NCI-H2196 treated with DMSO at 0.1 percent for 48 hours (cell line): Measurements from ENCODE around the gene MAPK7.

Source experiments
- DNase-seq: peaks from one replicate; lab custom pipeline; 2025; ENCODE audit not compliant: unreplicated experiment; lab: John Stamatoyannopoulos, UW

The MAPK7 gene

DNA sequence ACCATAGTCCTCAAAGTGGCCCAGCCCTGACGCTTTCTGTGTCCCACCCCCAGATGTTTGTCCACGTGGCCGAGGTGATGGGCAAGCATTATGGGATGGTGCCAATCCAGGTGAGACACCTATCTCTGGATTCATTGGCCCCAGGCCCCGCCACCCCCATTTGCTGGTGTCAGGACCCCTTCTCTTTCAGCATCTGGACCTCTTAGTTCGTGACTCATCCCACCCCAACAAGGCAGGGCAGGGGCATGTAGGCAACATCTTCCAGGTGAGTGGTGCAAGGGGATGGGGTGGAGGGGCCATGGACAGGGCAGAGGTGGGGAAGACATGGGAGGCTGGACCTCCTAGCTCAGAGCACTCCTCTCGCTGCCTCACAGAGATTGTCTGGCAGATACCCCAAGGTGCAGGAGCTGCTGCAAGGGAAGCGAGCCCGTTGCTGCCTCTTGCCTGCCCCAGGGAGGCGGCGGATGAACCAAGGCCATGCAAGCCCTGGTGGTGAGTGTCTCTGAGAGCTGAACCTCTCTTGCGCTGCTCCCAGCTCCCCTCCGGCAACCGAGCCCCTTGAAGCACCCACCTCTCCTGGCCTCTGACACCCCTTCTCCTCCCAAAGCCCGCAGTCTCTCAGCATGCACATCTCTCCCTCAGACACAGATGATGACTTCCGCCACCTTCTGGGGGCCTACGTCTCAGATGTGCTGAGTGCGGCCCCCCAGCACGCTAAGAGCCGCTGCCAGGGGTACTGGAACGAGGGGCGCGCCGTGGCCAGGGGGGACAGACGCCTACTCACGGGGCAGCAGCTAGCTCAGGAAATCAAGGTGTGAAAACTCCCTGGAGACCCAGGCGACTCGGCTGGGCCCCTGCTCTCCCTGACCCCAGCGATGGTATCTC lies 36.3 kb downstream of the MAPK7 start:
- DNase-seq: no peak

DNA sequence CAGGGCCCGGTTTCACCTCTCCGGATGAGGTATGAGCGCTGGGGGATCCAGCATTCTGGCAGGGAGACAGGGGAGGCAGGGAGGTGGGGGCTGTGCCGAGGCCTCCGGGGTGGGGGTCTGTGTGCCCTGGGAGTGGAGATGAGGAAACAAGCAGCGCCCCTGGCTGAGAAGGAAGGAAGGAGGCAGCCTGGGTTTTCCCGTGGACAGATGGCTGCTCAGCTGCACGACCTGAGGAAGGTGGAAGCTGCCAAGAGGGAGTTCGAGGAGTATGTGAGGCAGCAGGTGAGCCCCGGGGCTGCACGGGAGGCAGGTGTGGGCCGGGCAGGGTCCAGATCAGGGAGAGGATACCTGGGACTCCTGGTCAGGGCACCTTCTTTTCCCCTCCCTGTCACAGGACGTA lies 37.0 kb downstream of the MAPK7 start:
- no peak for DNase-seq

DNA sequence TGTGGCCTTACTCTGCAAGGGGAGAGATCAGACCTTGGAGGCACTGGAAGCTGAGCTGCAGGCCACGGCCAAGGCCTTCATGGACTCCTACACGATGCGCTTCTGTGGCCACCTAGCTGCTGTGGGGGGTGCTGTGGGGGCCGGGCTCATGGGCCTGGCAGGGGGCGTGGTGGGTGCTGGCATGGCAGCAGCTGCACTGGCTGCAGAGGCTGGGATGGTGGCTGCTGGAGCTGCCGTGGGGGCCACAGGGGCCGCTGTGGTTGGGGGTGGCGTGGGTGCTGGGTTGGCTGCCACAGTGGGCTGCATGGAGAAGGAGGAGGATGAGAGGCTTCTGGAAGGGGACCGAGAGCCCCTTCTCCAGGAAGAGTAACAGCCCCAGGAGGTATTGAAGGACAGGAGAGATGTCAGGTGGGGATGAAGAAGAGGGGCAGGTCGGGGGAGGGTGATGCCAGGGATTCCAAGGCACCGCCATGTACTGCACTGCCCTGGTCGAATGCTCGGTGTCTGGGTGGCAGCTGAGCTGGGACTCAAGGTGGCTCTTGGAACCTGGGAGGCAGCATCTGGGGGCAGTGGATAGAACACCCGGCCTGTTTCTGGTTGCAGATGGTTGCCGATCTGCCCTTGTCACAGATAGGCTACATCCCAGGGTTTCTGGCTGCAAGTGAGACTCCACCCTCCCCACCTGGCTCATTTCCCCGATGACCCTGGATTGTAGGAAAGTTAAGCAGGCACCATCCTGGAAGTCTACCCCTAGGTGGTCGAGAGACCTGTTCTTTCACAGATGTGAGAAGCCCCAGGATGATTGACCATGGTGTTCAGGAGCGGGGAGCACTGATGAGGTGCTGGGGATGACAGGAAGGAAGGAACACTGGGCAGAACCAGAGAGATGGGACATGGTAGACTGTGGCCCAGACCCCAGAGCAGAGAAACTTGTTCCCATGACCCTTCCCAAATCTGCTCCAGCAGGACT lies 37.8 kb downstream of the MAPK7 start:
- no peak for DNase-seq

DNA sequence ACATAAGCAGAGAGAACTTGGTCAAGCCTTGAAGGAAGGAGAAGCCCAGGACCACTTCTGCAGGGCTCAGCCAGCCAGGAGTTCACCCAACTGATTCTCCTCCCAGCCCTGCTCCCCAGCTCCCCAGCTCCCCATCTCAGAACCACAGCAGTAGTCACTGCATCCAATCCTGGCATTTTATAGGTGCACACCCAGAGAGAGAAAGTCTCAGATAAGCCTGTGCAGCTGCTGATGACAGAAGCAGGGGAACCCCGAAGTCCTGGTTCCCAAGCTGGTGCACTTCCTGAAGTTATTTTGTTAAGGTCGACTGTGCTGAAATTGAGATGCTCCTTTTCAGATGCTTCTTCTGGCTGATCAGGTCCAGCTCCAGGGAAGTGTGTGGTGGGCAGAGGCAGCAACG lies 39.3 kb downstream of the MAPK7 start:
- no peak for DNase-seq

DNA sequence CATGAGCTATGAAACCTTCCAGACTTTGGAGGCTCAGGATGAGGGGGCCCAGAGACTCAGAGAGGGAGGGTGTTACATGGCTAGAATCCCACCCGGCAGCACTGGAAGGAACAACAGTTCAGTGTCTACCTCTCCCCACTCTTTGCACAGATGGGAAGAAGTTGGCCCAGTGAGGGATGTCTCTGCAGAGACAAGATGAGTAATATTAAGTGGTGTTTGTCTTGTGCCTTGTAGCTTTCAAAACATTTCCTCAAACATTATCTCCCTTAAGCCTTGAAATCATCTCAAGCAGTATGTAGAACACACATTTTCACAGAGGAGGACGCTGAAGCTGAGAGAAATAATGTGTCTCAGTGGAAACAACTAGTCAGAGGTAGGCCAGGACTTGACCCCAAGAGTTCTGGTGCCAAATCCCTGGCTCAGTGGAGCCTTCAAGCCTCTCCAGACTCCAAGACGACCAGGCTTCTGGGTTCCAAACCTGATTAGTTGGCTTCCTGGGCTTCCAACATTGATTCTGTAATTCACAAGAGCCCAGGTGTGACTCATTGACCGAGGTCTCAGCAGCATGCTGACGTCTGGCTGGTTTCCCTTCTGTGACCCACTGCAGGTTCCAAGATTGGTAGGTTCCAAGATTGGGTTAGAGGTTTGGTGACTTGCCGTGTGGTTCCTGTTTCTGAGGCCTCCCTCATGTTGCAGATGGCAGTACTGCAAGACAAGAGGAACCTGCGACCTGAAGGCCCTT lies 40.1 kb downstream of the MAPK7 start:
- DNase-seq: no peak

DNA sequence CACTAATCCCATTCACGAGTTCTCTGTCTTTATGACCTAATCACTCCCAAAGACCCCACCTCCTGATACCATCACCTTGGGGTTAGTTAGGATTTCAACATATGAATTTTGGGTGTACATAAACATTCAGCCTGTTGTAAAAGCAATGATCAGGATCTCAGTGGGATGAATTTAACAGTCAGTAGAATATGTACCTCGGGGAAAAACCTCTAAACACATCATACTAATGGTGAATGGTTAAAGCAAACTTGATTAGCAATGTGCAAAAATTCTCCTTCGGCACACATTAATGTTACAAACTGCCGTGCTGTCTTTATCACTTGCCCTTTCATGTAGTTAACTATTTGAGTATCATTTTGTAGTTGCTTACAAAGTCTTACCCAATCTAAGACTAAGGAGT lies 42.9 kb downstream of the MAPK7 start:
- no peak for DNase-seq

DNA sequence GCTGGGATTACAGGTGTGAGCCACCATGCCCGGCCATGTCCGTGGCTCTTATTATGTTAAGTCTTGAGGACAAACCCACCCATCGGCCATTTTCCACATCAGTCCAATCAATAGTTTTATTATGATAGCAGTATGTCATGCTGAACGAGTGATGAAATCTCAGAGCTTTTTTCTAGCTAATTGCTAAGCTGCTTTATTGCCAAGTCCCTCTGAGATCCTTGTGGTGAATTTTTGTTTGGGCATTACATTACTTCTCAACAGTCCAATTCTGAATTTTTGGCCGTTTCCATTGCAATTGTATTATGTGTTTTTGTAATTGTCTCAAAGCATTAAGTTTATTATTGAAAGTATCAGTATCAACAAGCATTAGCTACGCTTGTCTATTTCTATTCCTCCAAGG lies 43.6 kb downstream of the MAPK7 start:
- DNase-seq: no peak

DNA sequence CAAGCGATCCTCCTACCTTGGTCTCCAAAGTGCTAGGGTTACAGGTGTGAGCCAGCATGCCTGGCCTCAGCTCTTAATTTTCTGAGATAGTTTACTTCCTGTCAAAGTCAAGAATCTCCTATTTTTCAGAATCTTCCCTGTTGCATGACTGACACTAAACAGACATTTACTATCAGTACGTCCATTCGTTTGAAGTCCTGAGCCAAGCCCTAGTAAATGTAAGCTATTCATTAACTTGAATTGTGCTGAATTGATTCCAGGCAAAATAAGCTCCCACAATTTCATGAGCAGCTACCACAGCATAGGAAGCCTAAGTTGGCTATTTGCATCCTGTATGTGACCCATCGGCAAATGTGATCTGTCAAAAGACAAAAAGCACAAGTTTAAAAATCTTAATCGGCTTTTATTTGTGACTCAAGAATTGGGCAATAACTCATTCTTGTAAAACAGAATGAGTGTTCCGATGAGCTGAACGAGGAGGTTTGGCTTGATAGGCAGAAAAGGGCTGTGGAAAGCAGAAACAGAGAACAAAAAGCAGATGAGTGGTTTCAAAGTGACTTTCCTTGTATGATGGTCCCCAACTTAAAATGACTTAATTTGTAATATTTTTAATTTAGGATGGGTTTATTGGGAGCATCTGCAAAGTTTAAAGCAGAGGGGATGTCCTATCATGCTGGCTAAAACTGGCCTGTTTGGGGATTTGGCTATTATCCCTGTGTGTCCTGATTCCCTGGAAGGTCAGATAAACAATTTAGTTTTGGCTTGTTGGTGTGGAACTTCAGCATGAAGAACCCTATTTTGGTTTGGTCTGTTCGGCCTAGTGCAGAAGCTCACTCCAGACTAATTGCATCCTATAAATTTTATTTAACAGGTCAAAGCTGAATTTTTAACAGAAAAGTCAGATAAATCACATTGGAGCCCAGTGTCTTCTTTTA lies 46.9 kb downstream of the MAPK7 start:
- DNase-seq: no peak

DNA sequence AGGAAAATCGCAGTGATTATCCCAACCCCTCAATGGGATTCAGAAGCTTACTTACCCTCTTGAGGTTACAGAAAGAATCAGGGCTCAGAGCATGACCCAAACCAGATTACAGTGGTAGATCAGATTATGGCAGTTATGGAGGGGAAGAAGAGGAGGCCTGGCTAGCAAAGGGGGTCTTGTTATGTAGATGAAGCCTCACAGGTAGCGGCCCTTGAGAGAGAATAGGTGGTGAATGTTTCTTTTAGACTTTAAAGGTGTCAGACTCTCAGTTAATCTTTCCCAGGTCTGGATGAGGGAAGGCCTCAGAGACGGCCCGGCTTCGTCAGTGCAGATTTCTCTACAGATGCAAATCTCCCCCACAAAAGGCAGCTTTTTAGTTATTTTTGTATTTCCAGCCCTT lies 48.3 kb downstream of the MAPK7 start:
- DNase-seq: no peak

DNA sequence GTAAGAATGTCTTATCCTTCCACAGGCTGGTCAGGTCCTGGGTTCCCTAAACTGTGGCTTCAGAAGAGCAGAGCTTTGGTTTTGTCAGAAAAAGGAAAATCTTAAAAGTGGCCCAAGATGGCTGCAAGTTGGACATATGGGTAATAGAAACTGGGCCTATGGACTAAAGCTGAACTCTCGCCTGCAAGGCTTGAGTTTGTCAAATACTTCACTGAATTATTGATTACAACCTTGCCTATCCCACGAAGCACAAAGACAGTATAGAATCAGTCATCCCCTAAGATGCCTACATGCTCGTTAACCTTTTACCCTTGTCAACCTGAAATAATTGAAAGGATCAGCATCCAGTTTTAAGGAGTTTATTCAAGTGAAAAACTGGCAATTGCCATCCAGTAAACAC lies 53.4 kb downstream of the MAPK7 start:
- no peak for DNase-seq
